Esophagus muscularis mucosa (tissue), 3 donors: ENCODE results near the gene NNT.

Experiments used
- CTCF ChIP-seq, 3 experiments: fragments of 200-600 bp in 2 of 3; fragments of 450-650 bp in 1 of 3; sonication (generic) in 2 of 3; IDR thresholded peaks; one replicate each; pipeline ENCODE4 v1.5.1; 2017 to 2019; ENCODE audit warnings: antibody characterized with exemption in 3 of 3, mild to moderate bottlenecking in 2 of 3, moderate library complexity in 1 of 3
- POLR2A ChIP-seq: fragments of 450-650 bp; IDR thresholded peaks from one replicate; pipeline ENCODE4 v1.6.1; 2017; ENCODE audit warnings: antibody characterized with exemption, moderate library complexity, mild to moderate bottlenecking, low read depth
- POLR2AphosphoS5 ChIP-seq, 2 donors: sonication (generic); formaldehyde crosslinking; IDR thresholded peaks; one replicate each; pipeline ENCODE4 v1.6.1; 2017; ENCODE audit warnings: antibody characterized with exemption in 2 of 2

DNA sequence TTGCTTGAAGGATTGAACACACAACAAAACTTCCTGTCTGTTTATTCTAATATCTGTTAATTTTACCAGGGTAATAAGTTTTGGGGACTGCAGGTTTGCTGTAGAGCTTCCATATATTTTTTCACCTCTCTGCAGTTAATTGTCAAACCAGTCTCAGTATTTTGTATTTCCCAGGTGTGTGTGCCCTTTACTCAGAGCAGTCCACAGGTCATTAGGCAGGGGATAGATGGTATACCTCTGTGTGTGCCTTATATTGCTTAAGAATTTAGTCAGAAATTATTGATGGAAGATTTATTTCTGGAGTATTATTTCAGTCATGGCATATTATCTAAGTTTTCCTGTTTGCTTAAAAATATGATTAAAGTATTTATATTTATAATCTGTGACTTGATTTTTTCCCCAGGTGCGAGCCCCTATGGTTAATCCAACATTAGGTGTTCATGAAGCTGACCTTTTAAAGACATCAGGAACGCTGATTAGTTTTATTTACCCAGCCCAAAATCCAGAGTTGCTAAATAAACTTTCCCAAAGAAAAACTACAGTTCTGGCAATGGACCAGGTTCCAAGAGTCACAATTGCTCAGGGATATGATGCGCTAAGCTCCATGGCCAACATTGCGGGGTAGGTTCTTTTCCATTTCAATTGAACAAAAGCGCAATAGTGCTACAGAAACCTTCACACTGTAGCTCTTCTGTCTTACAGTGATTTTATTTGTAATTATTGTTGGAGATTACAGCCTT lies 12.6 kb downstream of the NNT start:
- TF ChIP-seq CTCF (IDR thresholded peaks at IDR 0.05) = no peak
- no peak for TF ChIP-seq POLR2A
- no peak for TF ChIP-seq POLR2AphosphoS5 (IDR thresholded peaks at IDR 0.05)
